AG04449 (cell line): Measurements from ENCODE around the gene TCEA2.

ENCODE experiments used
- CTCF ChIA-PET: fragments of 350-600 bp; formaldehyde crosslinking; extraction: SDS; loops from one replicate; lab custom pipeline; 2021; ENCODE audit warnings: antibody characterized with exemption; lab: Yijun Ruan, JAX
- POLR2A ChIA-PET: fragments of 400-600, 350-600 bp; formaldehyde crosslinking; extraction: SDS; loops from one replicate; lab custom pipeline; 2020; ENCODE audit warnings: antibody characterized with exemption, inconsistent platforms; lab: Yijun Ruan, JAX
- DNase-seq: peaks from one replicate; pipeline ENCODE4 v3.0.0-alpha.2; 2010; ENCODE audit warnings: low read depth, low spot score
- H3K4me3 ChIP-seq: 2 replicates; pipeline ENCODE4 v1.5.1; 2011; ENCODE audit warnings: low read depth, mild to moderate bottlenecking, control low read depth, low read length
- TF ChIP-seq, protein P1 (sequence below): IDR thresholded peaks from one replicate; pipeline ENCODE4 v1.5.1; 2011; ENCODE audit warnings: mild to moderate bottlenecking, moderate library complexity, low read length, control low read depth, inconsistent platforms; ENCODE audit not compliant: insufficient read depth; ENCODE audit errors: missing control alignments

TCEA2 gene

DNA sequence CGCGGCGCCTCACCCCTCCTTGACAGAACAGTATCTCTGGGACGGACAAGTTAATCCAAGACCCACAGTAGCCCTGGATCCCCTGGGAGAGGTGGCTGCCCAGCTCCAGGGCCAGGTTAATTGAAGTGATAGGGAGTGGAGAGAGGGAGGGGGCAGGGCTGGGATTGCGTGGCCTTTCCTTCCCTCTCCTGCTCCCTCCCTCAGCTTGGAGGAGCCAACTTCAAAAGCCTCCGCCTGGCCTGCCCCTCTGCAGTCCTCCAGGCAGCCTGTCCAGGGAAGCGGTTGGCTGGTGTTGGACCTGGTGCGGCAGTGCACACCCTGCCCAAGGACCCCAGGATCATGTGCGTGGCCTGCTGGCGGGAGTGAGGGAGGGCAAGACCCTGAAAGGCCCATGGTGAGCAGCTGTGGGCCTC lies 27.1 kb upstream of the TCEA2 start, which contains the start of gene C20orf204:
TSS of gene C20orf204 (plus strand) at position 250 of the 413 bp plus-strand sequence. CDS start at position 392, 142 bp downstream.
- TF ChIP-seq, protein P1, sequence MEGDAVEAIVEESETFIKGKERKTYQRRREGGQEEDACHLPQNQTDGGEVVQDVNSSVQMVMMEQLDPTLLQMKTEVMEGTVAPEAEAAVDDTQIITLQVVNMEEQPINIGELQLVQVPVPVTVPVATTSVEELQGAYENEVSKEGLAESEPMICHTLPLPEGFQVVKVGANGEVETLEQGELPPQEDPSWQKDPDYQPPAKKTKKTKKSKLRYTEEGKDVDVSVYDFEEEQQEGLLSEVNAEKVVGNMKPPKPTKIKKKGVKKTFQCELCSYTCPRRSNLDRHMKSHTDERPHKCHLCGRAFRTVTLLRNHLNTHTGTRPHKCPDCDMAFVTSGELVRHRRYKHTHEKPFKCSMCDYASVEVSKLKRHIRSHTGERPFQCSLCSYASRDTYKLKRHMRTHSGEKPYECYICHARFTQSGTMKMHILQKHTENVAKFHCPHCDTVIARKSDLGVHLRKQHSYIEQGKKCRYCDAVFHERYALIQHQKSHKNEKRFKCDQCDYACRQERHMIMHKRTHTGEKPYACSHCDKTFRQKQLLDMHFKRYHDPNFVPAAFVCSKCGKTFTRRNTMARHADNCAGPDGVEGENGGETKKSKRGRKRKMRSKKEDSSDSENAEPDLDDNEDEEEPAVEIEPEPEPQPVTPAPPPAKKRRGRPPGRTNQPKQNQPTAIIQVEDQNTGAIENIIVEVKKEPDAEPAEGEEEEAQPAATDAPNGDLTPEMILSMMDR: no peak
- ChIA-PET CTCF (interaction anchor here (0.9 to 5.9 kb wide), 3 partner anchors 51 to 85 kb away, joined by 3 to 69 read pairs (median 4); partner anchors contain the start of gene PRPF6), POLR2A (interaction anchor here (1.1 kb wide), 1 partner anchor 27 kb away, joined by 3 read pairs; the partner anchor contains the start of gene TCEA2)
- DNase-seq: no peak
- no peak within 1 kb of the TSS for H3K4me3 ChIP-seq

DNA sequence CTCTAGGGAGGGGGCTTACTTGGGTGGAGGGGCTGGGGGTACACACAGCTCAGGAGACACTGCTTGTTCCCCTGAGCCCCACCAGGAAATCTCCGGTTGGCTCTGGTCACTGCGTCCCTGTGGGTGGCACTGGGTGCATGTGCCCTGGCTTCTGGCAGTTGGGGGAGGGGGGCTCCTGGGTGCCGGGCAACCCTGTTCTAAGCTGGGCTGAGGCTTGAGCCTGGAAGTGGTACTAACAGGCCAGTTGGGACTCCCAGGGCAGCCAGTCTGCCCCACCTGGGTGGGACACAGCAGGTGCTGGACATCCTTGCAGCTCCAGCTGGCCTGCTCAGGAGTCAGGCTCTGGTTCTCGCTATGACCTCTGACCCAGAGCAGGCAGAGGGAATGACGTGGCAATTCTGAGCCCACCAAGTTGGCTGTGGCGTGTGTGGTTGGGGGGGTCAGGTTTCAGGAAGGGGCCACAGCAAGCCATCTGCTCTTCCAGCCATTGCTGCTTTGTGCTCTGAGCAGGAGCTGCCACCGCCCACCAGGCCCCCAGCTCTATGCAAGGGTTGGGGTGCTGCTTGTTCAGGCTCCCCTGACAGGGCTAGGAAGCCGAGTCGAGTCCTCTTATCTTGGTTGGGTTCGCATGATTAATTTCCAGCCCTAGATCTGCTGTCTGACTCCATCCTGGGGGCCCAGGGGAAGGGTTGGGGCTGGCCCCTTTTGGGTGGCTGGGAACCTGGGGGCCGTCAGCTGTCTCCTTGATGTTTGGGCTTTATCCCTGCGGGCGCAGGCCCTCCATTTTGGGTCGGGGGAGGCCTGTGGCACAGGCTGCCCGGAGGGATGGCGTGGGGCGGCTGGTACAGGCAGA lies 26.4 kb upstream of the TCEA2 start:
- ChIA-PET CTCF (interaction anchor here (0.9 to 5.9 kb wide), 4 partner anchors 21 to 84 kb away, joined by 3 to 69 read pairs (median 6); partner anchors contain the start of gene PRPF6), POLR2A (interaction anchor here (1.1 kb wide), 1 partner anchor 26 kb away, joined by 3 read pairs; the partner anchor contains the start of gene TCEA2)
- TF ChIP-seq, protein P1: no peak
- H3K4me3 ChIP-seq: no peak overlapping the region
- DNase-seq: no peak

DNA sequence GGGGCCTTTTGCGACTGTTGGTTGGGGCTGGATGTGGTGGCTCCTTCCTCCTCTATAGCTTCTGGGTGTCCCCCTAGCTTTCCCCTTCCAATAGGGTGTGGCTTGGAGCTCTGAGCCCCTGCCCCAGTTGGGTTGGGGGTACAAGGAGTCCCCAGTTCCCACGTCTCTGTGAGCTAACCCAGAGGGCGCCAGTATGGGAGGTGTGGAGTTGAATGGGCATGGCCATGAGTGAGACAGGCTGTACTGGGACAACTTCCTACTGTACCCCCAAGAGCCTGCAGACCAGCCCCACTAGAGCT lies 25.9 kb upstream of the TCEA2 start:
- ChIA-PET POLR2A (interaction anchor here (1.1 kb wide), 1 partner anchor 26 kb away, joined by 3 read pairs; the partner anchor contains the start of gene TCEA2), CTCF (interaction anchor here (1.2 to 5.9 kb wide), 4 partner anchors 20 to 84 kb away, joined by 3 to 69 read pairs (median 6); partner anchors contain the start of gene PRPF6)
- DNase-seq: no peak
- TF ChIP-seq, protein P1: no peak
- H3K4me3 ChIP-seq: no peak overlapping the region

DNA sequence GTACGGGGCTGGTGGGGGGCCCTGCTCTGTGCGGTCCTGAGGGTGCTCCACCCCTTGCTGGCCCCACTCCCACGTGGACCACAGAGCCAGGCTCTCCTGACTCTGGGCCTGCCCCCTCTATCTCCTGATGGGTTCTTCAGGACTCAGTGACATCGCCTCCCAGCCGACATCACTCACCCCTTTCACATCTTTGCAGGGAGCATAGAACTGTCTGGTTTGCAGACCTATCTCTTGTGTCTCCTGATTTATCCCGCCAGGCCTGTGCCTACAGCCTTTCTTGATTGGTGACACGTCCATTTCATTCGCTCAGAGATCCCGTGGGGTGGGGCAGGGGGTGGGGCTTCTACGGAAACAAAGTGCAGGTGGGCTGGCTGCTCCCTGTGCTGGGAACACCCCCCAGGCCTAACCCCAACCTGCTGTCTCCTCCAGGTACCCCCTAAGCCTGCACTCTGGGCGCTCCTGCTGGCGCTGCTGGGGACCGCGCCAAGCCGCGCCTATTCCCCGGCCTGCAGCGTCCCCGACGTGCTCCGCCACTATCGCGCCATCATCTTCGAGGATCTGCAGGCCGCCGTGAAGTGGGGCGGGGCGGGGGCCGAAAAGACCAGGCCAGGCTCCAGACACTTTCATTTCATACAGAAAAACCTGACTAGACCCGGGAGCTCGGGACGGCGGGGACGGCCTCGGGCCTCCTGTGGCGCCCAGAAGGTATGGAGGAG lies 25.3 kb upstream of the TCEA2 start:
- ChIA-PET POLR2A (no interaction called here), CTCF (interaction anchor here (0.8 to 5.9 kb wide), 16 partner anchors 7 to 498 kb away, joined by 3 to 69 read pairs (median 6); partner anchors contain the start of genes PRPF6 and TCEA2)
- no peak overlapping the region for H3K4me3 ChIP-seq
- no peak for DNase-seq
- TF ChIP-seq, protein P1: no peak

DNA sequence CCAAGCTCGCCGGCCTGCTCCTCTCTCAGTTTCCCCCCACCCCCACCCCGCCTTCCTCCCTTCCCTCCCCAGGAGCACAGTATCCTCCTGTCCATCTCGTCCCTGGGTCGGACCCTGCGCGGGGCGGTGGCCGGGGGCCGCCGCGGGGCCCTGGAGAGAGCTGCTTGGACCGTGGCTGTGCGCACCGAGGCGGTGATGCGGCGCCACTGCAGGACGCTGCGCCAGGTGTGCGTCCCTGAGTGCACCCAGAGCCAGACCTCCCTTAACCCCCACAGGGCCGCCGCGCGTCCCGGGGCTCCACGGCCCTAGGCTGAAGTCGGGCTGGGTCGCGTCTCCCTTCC lies 24.8 kb upstream of the TCEA2 start:
- no peak for DNase-seq
- POLR2A ChIA-PET: interaction anchor here (0.8 kb wide), 1 partner anchor 932 kb away, joined by 3 read pairs; no protein-coding TSS in a partner anchor
- TF ChIP-seq, protein P1: no peak
- H3K4me3 ChIP-seq: no peak overlapping the region
- CTCF ChIA-PET: interaction anchor here (0.7 to 5.9 kb wide), 23 partner anchors 7 to 499 kb away, joined by 3 to 69 read pairs (median 4); partner anchors contain the start of genes LKAAEAR1 and TCEA2
